Measurements from ENCODE around the gene ALMS1.
A peak's percentile ranks its signal among the peaks of the same experiment; 100 is the strongest.

Gene ALMS1

GRCh38 chr2:73368781-73369180 is 16.9 kb upstream of the ALMS1 start:
- Histone ChIP-seq H3K27ac (ENCODE audit: low read depth, low read length, severe bottlenecking) (no peak overlapping the region), H3K4me3 (ENCODE audit: extremely low read depth, insufficient read depth, low read length, poor library complexity, severe bottlenecking) (no peak overlapping the region), H3K4me1 (ENCODE audit: control insufficient read depth, insufficient read depth, low read length, poor library complexity, severe bottlenecking) (no peaks in the 10 kb centered on the region), H3K9me3 (ENCODE audit: control insufficient read depth, low read length) (no peaks in the 10 kb centered on the region), H3K36me3 (ENCODE audit: control insufficient read depth, insufficient read depth, low read length) (no peaks in the 10 kb centered on the region)
- 67 to 80% methylated on average over 1 of the region's 2 CpGs for WGBS, 2 experiments (ENCODE audit: insufficient coverage in 2 of 2)

- Histone ChIP-seq H3K36me3 (ENCODE audit: control insufficient read depth, insufficient read depth, low read length) (no peaks in the 10 kb centered on the region), H3K4me3 (ENCODE audit: extremely low read depth, insufficient read depth, low read length, poor library complexity, severe bottlenecking) (no peak overlapping the region), H3K27ac (ENCODE audit: low read depth, low read length, severe bottlenecking) (no peak overlapping the region), H3K9me3 (ENCODE audit: control insufficient read depth, low read length) (no peaks in the 10 kb centered on the region), H3K4me1 (ENCODE audit: control insufficient read depth, insufficient read depth, low read length, poor library complexity, severe bottlenecking) (no peaks in the 10 kb centered on the region)
- WGBS, 2 experiments (ENCODE audit: insufficient coverage in 2 of 2) = 77 to 78% methylated on average over 2 of the region's 3 CpGs
Observed at GRCh38 chr2:73370348-73370747, 15.3 kb upstream of the ALMS1 start.

- Histone ChIP-seq H3K4me1 (ENCODE audit: control insufficient read depth, insufficient read depth, low read length, poor library complexity, severe bottlenecking) (no peaks in the 10 kb centered on the region), H3K9me3 (ENCODE audit: control insufficient read depth, low read length) (no peaks in the 10 kb centered on the region)
- 83 to 100% methylated on average over 1 to 2 of the region's 2 CpGs for WGBS, 2 experiments (ENCODE audit: insufficient coverage in 2 of 2)
Observed at GRCh38 chr2:73373344-73373743, 12.3 kb upstream of the ALMS1 start.

GRCh38 chr2:73374269-73374668 is 11.4 kb upstream of the ALMS1 start:
- H3K36me3 ChIP-seq (ENCODE audit: control insufficient read depth, insufficient read depth, low read length) = no peaks in the 10 kb centered on the region
- no peaks in the 10 kb centered on the region for H3K4me1 ChIP-seq (ENCODE audit: control insufficient read depth, insufficient read depth, low read length, poor library complexity, severe bottlenecking)
- H3K4me3 ChIP-seq (ENCODE audit: extremely low read depth, insufficient read depth, low read length, poor library complexity, severe bottlenecking) = no peak overlapping the region
- WGBS, 2 experiments (ENCODE audit: insufficient coverage in 2 of 2) = no CpG with 5 or more reads among the region's 1 CpG
- no peak overlapping the region for H3K27ac ChIP-seq (ENCODE audit: low read depth, low read length, severe bottlenecking)
- H3K9me3 ChIP-seq (ENCODE audit: control insufficient read depth, low read length) = no peaks in the 10 kb centered on the region

More at GRCh38 chr2:73373344-73373743, 12.3 kb upstream of the ALMS1 start:
- H3K27ac ChIP-seq (ENCODE audit: low read depth, low read length, severe bottlenecking) = no peak overlapping the region
- H3K4me3 ChIP-seq (ENCODE audit: extremely low read depth, insufficient read depth, low read length, poor library complexity, severe bottlenecking) = no peak overlapping the region
- H3K36me3 ChIP-seq (ENCODE audit: control insufficient read depth, insufficient read depth, low read length) = no peaks in the 10 kb centered on the region

- H3K36me3 ChIP-seq (ENCODE audit: control insufficient read depth, insufficient read depth, low read length) = no peaks in the 10 kb centered on the region
- no peaks in the 10 kb centered on the region for H3K9me3 ChIP-seq (ENCODE audit: control insufficient read depth, low read length)
- WGBS, 2 experiments (ENCODE audit: insufficient coverage in 2 of 2) = 71 to 83% methylated on average over 1 to 2 of the region's 2 CpGs
- no peaks in the 10 kb centered on the region for H3K4me1 ChIP-seq (ENCODE audit: control insufficient read depth, insufficient read depth, low read length, poor library complexity, severe bottlenecking)
- no peak overlapping the region for H3K4me3 ChIP-seq (ENCODE audit: extremely low read depth, insufficient read depth, low read length, poor library complexity, severe bottlenecking)
- no peak overlapping the region for H3K27ac ChIP-seq (ENCODE audit: low read depth, low read length, severe bottlenecking)
Observed at GRCh38 chr2:73376681-73377080, 9.0 kb upstream of the ALMS1 start.

- H3K36me3 ChIP-seq (ENCODE audit: control insufficient read depth, insufficient read depth, low read length) = no peaks in the 10 kb centered on the region
- no peak overlapping the region for H3K4me3 ChIP-seq (ENCODE audit: extremely low read depth, insufficient read depth, low read length, poor library complexity, severe bottlenecking)
- H3K9me3 ChIP-seq (ENCODE audit: control insufficient read depth, low read length) = no peaks in the 10 kb centered on the region
- WGBS, 2 experiments (ENCODE audit: insufficient coverage in 2 of 2) = 75 to 89% methylated on average over 1 to 3 of the region's 3 CpGs
- no peak overlapping the region for H3K27ac ChIP-seq (ENCODE audit: low read depth, low read length, severe bottlenecking)
- H3K4me1 ChIP-seq (ENCODE audit: control insufficient read depth, insufficient read depth, low read length, poor library complexity, severe bottlenecking) = no peaks in the 10 kb centered on the region
Observed at GRCh38 chr2:73383036-73383435, 2.6 kb upstream of the ALMS1 start.

- no peak overlapping the region for H3K27ac ChIP-seq (ENCODE audit: low read depth, low read length, severe bottlenecking)
- WGBS, 2 experiments (ENCODE audit: insufficient coverage in 2 of 2) = 35 to 40% methylated on average over 5 to 6 of the region's 9 CpGs
Observed at GRCh38 chr2:73385123-73385503, 523 bp upstream of the ALMS1 start.

GRCh38 chr2:73386342-73386868 is 769 bp downstream of the ALMS1 start:
- WGBS, 2 experiments (ENCODE audit: insufficient coverage in 2 of 2) = 0 to 1% methylated on average over 14 to 17 of the region's 24 CpGs
- Histone ChIP-seq H3K9me3 (ENCODE audit: control insufficient read depth, low read length) (no peaks in the 10 kb centered on the region), H3K36me3 (ENCODE audit: control insufficient read depth, insufficient read depth, low read length) (no peaks in the 10 kb centered on the region), H3K4me3 (ENCODE audit: extremely low read depth, insufficient read depth, low read length, poor library complexity, severe bottlenecking) (peak overlapping the region; percentile 78), H3K27ac (ENCODE audit: low read depth, low read length, severe bottlenecking) (peak overlapping the region; percentile 78), H3K4me1 (ENCODE audit: control insufficient read depth, insufficient read depth, low read length, poor library complexity, severe bottlenecking) (no peaks in the 10 kb centered on the region)

More at GRCh38 chr2:73385123-73385503, 523 bp upstream of the ALMS1 start:
- Histone ChIP-seq H3K4me3 (ENCODE audit: extremely low read depth, insufficient read depth, low read length, poor library complexity, severe bottlenecking) (peak overlapping the region; percentile 78), H3K4me1 (ENCODE audit: control insufficient read depth, insufficient read depth, low read length, poor library complexity, severe bottlenecking) (no peaks in the 10 kb centered on the region), H3K36me3 (ENCODE audit: control insufficient read depth, insufficient read depth, low read length) (no peaks in the 10 kb centered on the region), H3K9me3 (ENCODE audit: control insufficient read depth, low read length) (no peaks in the 10 kb centered on the region)

- no peaks in the 10 kb centered on the region for H3K4me1 ChIP-seq (ENCODE audit: control insufficient read depth, insufficient read depth, low read length, poor library complexity, severe bottlenecking)
- H3K9me3 ChIP-seq (ENCODE audit: control insufficient read depth, low read length) = no peaks in the 10 kb centered on the region
- H3K36me3 ChIP-seq (ENCODE audit: control insufficient read depth, insufficient read depth, low read length) = no peaks in the 10 kb centered on the region
- 48 to 67% methylated on average over 4 to 5 of the region's 6 CpGs for WGBS, 2 experiments (ENCODE audit: insufficient coverage in 2 of 2)
- peak overlapping the region; percentile 78 for H3K4me3 ChIP-seq (ENCODE audit: extremely low read depth, insufficient read depth, low read length, poor library complexity, severe bottlenecking)
- no peak overlapping the region for H3K27ac ChIP-seq (ENCODE audit: low read depth, low read length, severe bottlenecking)
Observed at GRCh38 chr2:73386894-73387636, 1.4 kb downstream of the ALMS1 start.

- H3K9me3 ChIP-seq (ENCODE audit: control insufficient read depth, low read length) = peaks cover 16% of the 10 kb centered on the region
- H3K4me3 ChIP-seq (ENCODE audit: extremely low read depth, insufficient read depth, low read length, poor library complexity, severe bottlenecking) = no peak overlapping the region
- no peak overlapping the region for H3K27ac ChIP-seq (ENCODE audit: low read depth, low read length, severe bottlenecking)
- peaks cover 6% of the 10 kb centered on the region for H3K36me3 ChIP-seq (ENCODE audit: control insufficient read depth, insufficient read depth, low read length)
- H3K4me1 ChIP-seq (ENCODE audit: control insufficient read depth, insufficient read depth, low read length, poor library complexity, severe bottlenecking) = no peaks in the 10 kb centered on the region
- 94 to 100% methylated on average over 8 of the region's 9 CpGs for WGBS, 2 experiments (ENCODE audit: insufficient coverage in 2 of 2)
Observed at GRCh38 chr2:73402386-73403103, 16.9 kb downstream of the ALMS1 start.

GRCh38 chr2:73403237-73403636 is 17.6 kb downstream of the ALMS1 start:
- Histone ChIP-seq H3K27ac (ENCODE audit: low read depth, low read length, severe bottlenecking) (no peak overlapping the region), H3K4me1 (ENCODE audit: control insufficient read depth, insufficient read depth, low read length, poor library complexity, severe bottlenecking) (no peaks in the 10 kb centered on the region), H3K36me3 (ENCODE audit: control insufficient read depth, insufficient read depth, low read length) (peaks cover 6% of the 10 kb centered on the region), H3K4me3 (ENCODE audit: extremely low read depth, insufficient read depth, low read length, poor library complexity, severe bottlenecking) (no peak overlapping the region), H3K9me3 (ENCODE audit: control insufficient read depth, low read length) (peaks cover 16% of the 10 kb centered on the region)
- WGBS, 2 experiments (ENCODE audit: insufficient coverage in 2 of 2) = no CpG with 5 or more reads among the region's 1 CpG
